Chondrocyte (in vitro differentiated cells): ENCODE results near the gene TRERF1. TPM values are rescaled to one million over a fixed set of nuclear protein-coding genes. Genes with fewer than 3 reads are reported as not detected.
"Not testable (repeated sequence)": the region's sequence is repeated elsewhere in the genome, so short reads cannot be mapped to it uniquely, and the experiment has no call there.

ENCODE experiments used
- DNase-seq: peaks from one replicate; pipeline ENCODE4 v3.0.0; 2021; ENCODE audit warnings: mixed read lengths, low spot score
- H3K27ac Mint-ChIP-seq: one replicate; pipeline ENCODE4 v1.8.0; 2021; ENCODE audit warnings: mild to moderate bottlenecking, moderate library complexity, mixed read lengths; ENCODE audit not compliant: unreplicated experiment
- H3K27me3 Mint-ChIP-seq: 2 replicates; pipeline ENCODE4 v1.8.0; 2021; ENCODE audit warnings: low read depth, mixed read lengths
- H3K36me3 Mint-ChIP-seq: 2 replicates; pipeline ENCODE4 v1.8.0; 2021; ENCODE audit warnings: low read depth, mixed read lengths
- H3K4me1 Mint-ChIP-seq: 2 replicates; pipeline ENCODE4 v1.8.0; 2021; ENCODE audit warnings: low read depth, mild to moderate bottlenecking, mixed read lengths
- H3K4me3 Mint-ChIP-seq: one replicate; pipeline ENCODE4 v1.8.0; 2021; ENCODE audit warnings: mild to moderate bottlenecking, moderate library complexity, mixed read lengths; ENCODE audit not compliant: unreplicated experiment
- H3K9me3 Mint-ChIP-seq: 2 replicates; pipeline ENCODE4 v1.8.0; 2021; ENCODE audit warnings: low read depth, mixed read lengths
- CTCF ChIP-seq: fragments of 200-600 bp; sonication (generic); IDR thresholded peaks from 2 replicates; pipeline ENCODE4 v1.5.0; 2021; ENCODE audit warnings: antibody characterized with exemption, mild to moderate bottlenecking, moderate library complexity
- total RNA-seq: library from RNA; stranded (reverse); gene quantifications from 3 replicates; pipeline ENCODE4 v1.2.1, GENCODE V29; 2021

TRERF1 gene
- total RNA-seq, 1 donor from 2014 or later = 1.8 TPM

GRCh38 chr6:42212442-42212841 is 239.3 kb downstream of the TRERF1 start:
- Mint-ChIP-seq H3K27ac (no peak overlapping the region), H3K4me3 (no peak overlapping the region), H3K9me3 (no peaks in the 10 kb centered on the region), H3K4me1 (peaks cover 27% of the 10 kb centered on the region), H3K27me3 (no peaks in the 10 kb centered on the region), H3K36me3 (peaks cover 23% of the 10 kb centered on the region)
- TF ChIP-seq CTCF = no peak
- DNase-seq = no peak

- no peak for DNase-seq
- H3K27ac Mint-ChIP-seq = no peak overlapping the region
- H3K4me1 Mint-ChIP-seq = peaks cover 23% of the 10 kb centered on the region
- H3K36me3 Mint-ChIP-seq = peaks cover 23% of the 10 kb centered on the region
- H3K27me3 Mint-ChIP-seq = no peaks in the 10 kb centered on the region
- no peak for TF ChIP-seq CTCF
- no peak overlapping the region for H3K4me3 Mint-ChIP-seq
- no peaks in the 10 kb centered on the region for H3K9me3 Mint-ChIP-seq
Measured at GRCh38 chr6:42211726-42212125, 240.0 kb downstream of the TRERF1 start.

GRCh38 chr6:42210551-42210950 is 241.2 kb downstream of the TRERF1 start:
- Mint-ChIP-seq H3K27me3 (no peaks in the 10 kb centered on the region), H3K4me3 (no peak overlapping the region), H3K36me3 (peaks cover 24% of the 10 kb centered on the region), H3K4me1 (peaks cover 12% of the 10 kb centered on the region), H3K27ac (peak overlapping the region; percentile 78), H3K9me3 (no peaks in the 10 kb centered on the region)
- no peak for TF ChIP-seq CTCF
- no peak for DNase-seq

GRCh38 chr6:42207559-42207958 is 244.2 kb downstream of the TRERF1 start:
- peaks cover 25% of the 10 kb centered on the region for H3K36me3 Mint-ChIP-seq
- H3K9me3 Mint-ChIP-seq, H3K27ac Mint-ChIP-seq: not testable (repeated sequence)

GRCh38 chr6:42204768-42205282 is 246.9 kb downstream of the TRERF1 start:
- H3K9me3 Mint-ChIP-seq = peaks cover 2% of the 10 kb centered on the region
- TF ChIP-seq CTCF = no peak
- H3K4me3 Mint-ChIP-seq = no peak overlapping the region
- H3K27me3 Mint-ChIP-seq = no peaks in the 10 kb centered on the region
- H3K27ac Mint-ChIP-seq = peak overlapping the region; percentile 2
- H3K36me3 Mint-ChIP-seq = peaks cover 19% of the 10 kb centered on the region
- DNase-seq = no peak
- H3K4me1 Mint-ChIP-seq = peaks cover 31% of the 10 kb centered on the region

More at GRCh38 chr6:42207559-42207958, 244.2 kb downstream of the TRERF1 start:
- H3K4me3 Mint-ChIP-seq, H3K27me3 Mint-ChIP-seq, DNase-seq: not testable (repeated sequence)
- peaks cover 17% of the 10 kb centered on the region for H3K4me1 Mint-ChIP-seq

- Mint-ChIP-seq H3K27ac (no peak overlapping the region), H3K4me3 (no peak overlapping the region), H3K36me3 (peaks cover 9% of the 10 kb centered on the region), H3K9me3 (peaks cover 8% of the 10 kb centered on the region), H3K27me3 (no peaks in the 10 kb centered on the region), H3K4me1 (peaks cover 38% of the 10 kb centered on the region)
- TF ChIP-seq CTCF = no peak
- DNase-seq = no peak
Measured at GRCh38 chr6:42203183-42203582, 248.5 kb downstream of the TRERF1 start.

- Mint-ChIP-seq H3K4me1 (peaks cover 38% of the 10 kb centered on the region), H3K27ac (peak overlapping the region; percentile 41)
- not testable (repeated sequence) for H3K36me3 Mint-ChIP-seq
Measured at GRCh38 chr6:42202131-42202915, 249.4 kb downstream of the TRERF1 start.

More at GRCh38 chr6:42202131-42202915, 249.4 kb downstream of the TRERF1 start:
- not testable (repeated sequence) for H3K4me3 Mint-ChIP-seq, DNase-seq, H3K9me3 Mint-ChIP-seq, H3K27me3 Mint-ChIP-seq
